Mammary epithelial cell (primary cell): ENCODE measurements around the gene PMP22.

ENCODE experiments used
- CTCF ChIP-seq, 2 donors: IDR thresholded peaks in 1 of 2; conservative IDR thresholded peaks in 1 of 2; 2 replicates each; pipeline ENCODE4 v1.5.1; 2011 to 2012; ENCODE audit warnings: inconsistent platforms in 2 of 2, low read length in 2 of 2, mild to moderate bottlenecking in 2 of 2, control low read depth in 1 of 2, low read depth in 1 of 2; ENCODE audit not compliant: insufficient read depth in 1 of 2; ENCODE audit errors: extremely low read depth in 1 of 2
- EZH2 ChIP-seq: IDR thresholded peaks from 2 replicates; pipeline ENCODE4 v1.6.1; 2012; ENCODE audit warnings: low read length, inconsistent platforms, borderline replicate concordance

- TF ChIP-seq EZH2, result no peak
- TF ChIP-seq CTCF (conservative IDR thresholded peaks at IDR 0.05 in 1 of 2, IDR thresholded peaks at IDR 0.05 in 1 of 2; ENCODE audit: extremely low read depth in 1 of 2, insufficient read depth in 1 of 2, low read depth in 1 of 2, low read length in 2 of 2), result no peak
These were observed 20.1 kb downstream of the PMP22 start for GRCh38 chr17:15245054-15245453.
